Fibroblast of lung (primary cell): ENCODE results near the gene C1orf105.

Experiments used
- EZH2 ChIP-seq: IDR thresholded peaks from 2 replicates; pipeline ENCODE4 v1.5.1; 2012; ENCODE audit warnings: low read length, control low read depth, mild to moderate bottlenecking; ENCODE audit errors: missing control alignments
- TF ChIP-seq, protein P1 (sequence below), 2 donors: IDR thresholded peaks in 1 of 2; conservative IDR thresholded peaks in 1 of 2; 1 replicate in 1 of 2; 2 replicates in 1 of 2; pipeline ENCODE4 v1.5.1; 2011 to 2012; ENCODE audit warnings: low read length in 2 of 2, control low read depth in 1 of 2, inconsistent platforms in 1 of 2, low read depth in 1 of 2, mild to moderate bottlenecking in 1 of 2

GRCh38 chr1:172402878-172403569 is 17.5 kb upstream of the C1orf105 start:
- no peak for TF ChIP-seq EZH2
- TF ChIP-seq, protein P1, sequence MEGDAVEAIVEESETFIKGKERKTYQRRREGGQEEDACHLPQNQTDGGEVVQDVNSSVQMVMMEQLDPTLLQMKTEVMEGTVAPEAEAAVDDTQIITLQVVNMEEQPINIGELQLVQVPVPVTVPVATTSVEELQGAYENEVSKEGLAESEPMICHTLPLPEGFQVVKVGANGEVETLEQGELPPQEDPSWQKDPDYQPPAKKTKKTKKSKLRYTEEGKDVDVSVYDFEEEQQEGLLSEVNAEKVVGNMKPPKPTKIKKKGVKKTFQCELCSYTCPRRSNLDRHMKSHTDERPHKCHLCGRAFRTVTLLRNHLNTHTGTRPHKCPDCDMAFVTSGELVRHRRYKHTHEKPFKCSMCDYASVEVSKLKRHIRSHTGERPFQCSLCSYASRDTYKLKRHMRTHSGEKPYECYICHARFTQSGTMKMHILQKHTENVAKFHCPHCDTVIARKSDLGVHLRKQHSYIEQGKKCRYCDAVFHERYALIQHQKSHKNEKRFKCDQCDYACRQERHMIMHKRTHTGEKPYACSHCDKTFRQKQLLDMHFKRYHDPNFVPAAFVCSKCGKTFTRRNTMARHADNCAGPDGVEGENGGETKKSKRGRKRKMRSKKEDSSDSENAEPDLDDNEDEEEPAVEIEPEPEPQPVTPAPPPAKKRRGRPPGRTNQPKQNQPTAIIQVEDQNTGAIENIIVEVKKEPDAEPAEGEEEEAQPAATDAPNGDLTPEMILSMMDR (conservative IDR thresholded peaks at IDR 0.05 in 1 of 2, IDR thresholded peaks at IDR 0.05 in 1 of 2; ENCODE audit: low read depth in 1 of 2, low read length in 2 of 2) = no peak
